ENCODE results near the gene METAP1D.

METAP1D gene

GRCh38 chr2:172012677-172013391, 13.1 kb downstream of the METAP1D start:
- TF ChIP-seq RAD21 (IDR thresholded peaks at IDR 0.05; ENCODE audit: low read depth) (no peak), MAX (IDR thresholded peaks at IDR 0.05) (0 out of 2 replicates have a peak, but pooled peaks have one; percentile 25)

- TF ChIP-seq USF1 (IDR thresholded peaks at IDR 0.05) (no peak), YY1 (IDR thresholded peaks at IDR 0.05; ENCODE audit: low read depth) (no peak), EGR1 (IDR thresholded peaks at IDR 0.05) (no peak), RAD21 (IDR thresholded peaks at IDR 0.05; ENCODE audit: low read depth) (no peak), ZBTB7A (IDR thresholded peaks at IDR 0.05; ENCODE audit: low read depth) (no peak), TEAD4 (IDR thresholded peaks at IDR 0.05) (no peak), EP300 (IDR thresholded peaks at IDR 0.05; ENCODE audit: borderline replicate concordance) (no peak), NFIC (IDR thresholded peaks at IDR 0.05) (no peak), CREB1 (IDR thresholded peaks at IDR 0.05; ENCODE audit: low read depth) (no peak), FOXM1 (IDR thresholded peaks at IDR 0.05; ENCODE audit: borderline replicate concordance, low read depth) (no peak), TAF1 (IDR thresholded peaks at IDR 0.05; ENCODE audit: low read depth) (no peak)
Observed at GRCh38 chr2:172013396-172013795, 13.6 kb downstream of the METAP1D start.

- TF ChIP-seq MAX (IDR thresholded peaks at IDR 0.05) (no peak), RAD21 (IDR thresholded peaks at IDR 0.05; ENCODE audit: low read depth) (no peak), NFIC (IDR thresholded peaks at IDR 0.05) (peak; percentile 44), TAF1 (IDR thresholded peaks at IDR 0.05; ENCODE audit: low read depth) (no peak), ZBTB7A (IDR thresholded peaks at IDR 0.05; ENCODE audit: low read depth) (no peak), CREB1 (IDR thresholded peaks at IDR 0.05; ENCODE audit: low read depth) (no peak), TCF12 (IDR thresholded peaks at IDR 0.05; ENCODE audit: low read depth) (no peak), FOXM1 (IDR thresholded peaks at IDR 0.05; ENCODE audit: borderline replicate concordance, low read depth) (no peak), REST (IDR thresholded peaks at IDR 0.05; ENCODE audit: low read depth) (no peak), YY1 (IDR thresholded peaks at IDR 0.05; ENCODE audit: low read depth) (no peak), EP300 (IDR thresholded peaks at IDR 0.05; ENCODE audit: borderline replicate concordance) (0 out of 2 replicates have a peak, but pooled peaks have one; percentile 28)
Observed at GRCh38 chr2:172021074-172021931, 21.6 kb downstream of the METAP1D start.

GRCh38 chr2:172021955-172022354, 22.2 kb downstream of the METAP1D start:
- TF ChIP-seq RAD21 (IDR thresholded peaks at IDR 0.05; ENCODE audit: low read depth) (no peak), CEBPB (IDR thresholded peaks at IDR 0.05) (no peak), USF1 (IDR thresholded peaks at IDR 0.05) (no peak), ZBTB7A (IDR thresholded peaks at IDR 0.05; ENCODE audit: low read depth) (no peak), YY1 (IDR thresholded peaks at IDR 0.05; ENCODE audit: low read depth) (no peak), EP300 (IDR thresholded peaks at IDR 0.05; ENCODE audit: borderline replicate concordance) (0 out of 2 replicates have a peak, but pooled peaks have one; percentile 12), NFIC (IDR thresholded peaks at IDR 0.05) (peak; percentile 4)

GRCh38 chr2:172031536-172031935, 31.8 kb downstream of the METAP1D start:
- TF ChIP-seq EP300 (IDR thresholded peaks at IDR 0.05; ENCODE audit: borderline replicate concordance) (no peak), FOXM1 (IDR thresholded peaks at IDR 0.05; ENCODE audit: borderline replicate concordance, low read depth) (no peak), TAF1 (IDR thresholded peaks at IDR 0.05; ENCODE audit: low read depth) (no peak), RAD21 (IDR thresholded peaks at IDR 0.05; ENCODE audit: low read depth) (no peak; the same call in 1 of the 2 replicates), TCF12 (IDR thresholded peaks at IDR 0.05; ENCODE audit: low read depth) (no peak), YY1 (IDR thresholded peaks at IDR 0.05; ENCODE audit: low read depth) (no peak), CREB1 (IDR thresholded peaks at IDR 0.05; ENCODE audit: low read depth) (no peak), NFIC (IDR thresholded peaks at IDR 0.05) (no peak), REST (IDR thresholded peaks at IDR 0.05; ENCODE audit: low read depth) (no peak), TEAD4 (IDR thresholded peaks at IDR 0.05) (no peak), USF1 (IDR thresholded peaks at IDR 0.05) (no peak), ZBTB7A (IDR thresholded peaks at IDR 0.05; ENCODE audit: low read depth) (no peak), MAX (IDR thresholded peaks at IDR 0.05) (no peak)
